Right atrium auricular region (tissue), 2 donors: ENCODE measurements around the gene STXBP3. TPM values are rescaled to one million over a fixed set of nuclear protein-coding genes. Genes with fewer than 3 reads are reported as not detected.

Experiments used
- DNase-seq: peaks from one replicate; pipeline ENCODE4 v3.0.0-alpha.2; 2019; ENCODE audit warnings: low spot score
- H3K27ac ChIP-seq, 2 donors: fragments of 200-600 bp; sonication (generic); 1 replicate in 1 of 2; 2 replicates in 1 of 2; pipeline ENCODE4 v1.5.1; 2016 to 2019
- H3K27me3 ChIP-seq, 2 donors: fragments of 200-600 bp; sonication (generic); one replicate each; pipeline versions ENCODE4 v1.5.1 to v1.6.0; 2017 to 2019
- H3K36me3 ChIP-seq: fragments of 200-600 bp; sonication (generic); one replicate; pipeline ENCODE4 v1.5.1; 2016
- H3K4me1 ChIP-seq, 2 donors: fragments of 200-600 bp; sonication (generic); one replicate each; pipeline versions ENCODE4 v1.5.1 to v1.6.0; 2017 to 2019
- H3K4me3 ChIP-seq, 2 donors: fragments of 200-600 bp; sonication (generic); 1 replicate in 1 of 2; 2 replicates in 1 of 2; pipeline ENCODE4 v1.5.1; 2017 to 2019; ENCODE audit warnings: mild to moderate bottlenecking in 1 of 2, moderate library complexity in 1 of 2
- H3K9me3 ChIP-seq, 2 donors: fragments of 200-600 bp; sonication (generic); one replicate each; pipeline ENCODE4 v1.5.1; 2019
- CTCF ChIP-seq, 2 donors: fragments of 200-600 bp; sonication (generic); IDR thresholded peaks; one replicate each; pipeline ENCODE4 v1.5.1; 2019; ENCODE audit warnings: antibody characterized with exemption in 2 of 2
- total RNA-seq, 2 donors: library from RNA; depleted of rRNA; stranded (reverse); fragments of >200 nt; gene quantifications; one replicate each; pipeline ENCODE4 v1.1.0, GENCODE V29; 2016

Gene STXBP3
- total RNA-seq, 2 donors from 2014 or later = 26.4 to 27.7 TPM

DNA sequence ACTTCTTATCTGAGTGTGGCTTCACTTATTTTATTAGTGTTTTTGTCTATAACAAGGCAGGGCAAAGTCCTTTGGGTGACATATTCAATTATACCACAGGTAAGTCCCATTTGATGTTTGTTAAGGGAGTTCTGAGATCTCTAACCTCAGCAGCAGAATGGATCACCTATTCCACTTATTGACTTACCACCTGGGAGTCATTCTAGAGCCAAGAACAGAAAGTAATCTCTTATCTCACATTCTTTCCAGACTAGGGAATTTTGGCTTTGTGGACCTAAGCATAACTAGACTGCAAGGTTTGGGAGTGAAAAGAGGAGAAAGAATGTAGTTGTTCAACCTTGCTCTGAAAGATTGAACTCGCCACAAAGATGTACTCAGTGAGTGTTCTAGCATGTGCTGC is 20.6 kb upstream of the STXBP3 start:
- no peak overlapping the region for H3K4me3 ChIP-seq
- H3K27ac ChIP-seq = no peak overlapping the region
- DNase-seq = no peak
- H3K36me3 ChIP-seq = no peaks in the 10 kb centered on the region
- TF ChIP-seq CTCF (IDR thresholded peaks at IDR 0.05) = no peak
- H3K9me3 ChIP-seq = no peaks in the 10 kb centered on the region
- H3K27me3 ChIP-seq = no peaks in the 10 kb centered on the region
- peaks cover 0 to 1% of the 10 kb centered on the region in 2 donors for H3K4me1 ChIP-seq

DNA sequence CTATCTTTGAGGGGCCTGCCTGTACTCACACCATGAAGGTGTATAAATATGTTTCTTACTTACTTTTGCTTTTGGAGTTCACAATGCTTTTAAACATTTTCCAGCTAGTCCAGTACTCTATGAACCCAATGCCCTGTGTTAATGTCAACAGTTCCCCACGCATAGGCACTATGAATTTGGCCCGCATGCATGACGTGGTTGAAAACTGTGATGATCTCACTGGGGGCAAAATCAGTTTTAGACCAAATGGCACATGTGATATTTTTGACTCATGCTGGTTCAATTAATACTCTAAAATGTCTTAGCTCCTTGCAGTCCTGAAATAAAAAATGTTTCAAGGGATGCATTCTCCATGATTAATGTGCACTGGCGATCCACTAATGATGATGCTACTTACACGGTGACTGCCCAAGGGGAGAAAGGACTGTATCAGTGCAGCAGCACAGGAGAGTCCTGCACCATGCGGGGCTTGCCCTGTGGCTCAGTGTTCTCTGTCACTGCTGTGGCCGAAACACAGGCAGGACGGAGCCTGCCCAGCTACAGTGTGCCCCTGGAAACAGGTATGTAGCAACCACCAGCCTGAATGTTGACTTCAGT is 18.0 kb upstream of the STXBP3 start:
- Histone ChIP-seq H3K9me3 (no peaks in the 10 kb centered on the region), H3K36me3 (no peaks in the 10 kb centered on the region), H3K4me3 (no peak overlapping the region), H3K27ac (no peak overlapping the region), H3K4me1 (no peaks in the 10 kb centered on the region), H3K27me3 (no peaks in the 10 kb centered on the region)
- no peak for DNase-seq
- TF ChIP-seq CTCF (IDR thresholded peaks at IDR 0.05) = no peak

DNA sequence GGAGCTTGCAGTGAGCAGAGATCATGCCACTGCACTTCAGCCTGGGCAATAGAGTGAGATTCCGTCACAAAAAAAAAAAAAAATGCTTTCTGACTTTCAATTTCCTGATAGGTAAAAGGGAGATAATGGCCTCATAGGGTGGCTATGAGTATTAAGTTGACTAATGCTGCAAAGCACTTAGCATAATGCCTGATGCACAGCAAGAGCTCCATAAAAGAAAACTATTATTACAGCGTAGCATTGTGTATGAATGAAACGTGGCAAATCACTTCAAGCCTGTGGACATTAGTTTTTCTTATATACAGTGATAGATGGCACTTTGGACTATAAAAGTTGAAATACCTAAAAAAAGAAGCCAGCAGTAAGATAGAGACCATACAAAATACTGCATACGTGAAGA is 17.0 kb upstream of the STXBP3 start:
- no peak for TF ChIP-seq CTCF (IDR thresholded peaks at IDR 0.05)
- no peak for DNase-seq
- no peaks in the 10 kb centered on the region for H3K9me3 ChIP-seq
- H3K27ac ChIP-seq = no peak overlapping the region
- no peaks in the 10 kb centered on the region for H3K27me3 ChIP-seq
- H3K4me1 ChIP-seq = no peaks in the 10 kb centered on the region
- no peaks in the 10 kb centered on the region for H3K36me3 ChIP-seq
- H3K4me3 ChIP-seq = no peak overlapping the region

DNA sequence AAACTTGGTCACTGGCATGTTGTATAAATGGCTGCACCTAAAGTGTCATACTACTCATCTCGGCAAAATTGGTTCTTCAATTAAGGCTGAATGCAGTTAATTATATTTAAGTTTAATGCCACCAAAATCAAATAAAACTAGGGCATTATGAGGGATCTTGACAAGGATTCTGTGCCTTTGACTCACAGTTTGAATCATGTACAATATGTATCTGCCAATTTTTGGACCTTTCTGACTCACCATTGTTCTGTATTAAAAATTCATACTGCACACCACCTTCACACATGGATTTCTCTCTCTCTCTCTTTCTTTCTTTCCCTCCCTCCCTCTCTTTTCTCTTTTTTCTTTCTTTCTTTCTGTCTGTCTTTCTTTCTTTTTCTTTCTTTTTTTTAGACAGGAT is 14.1 kb upstream of the STXBP3 start:
- Histone ChIP-seq H3K27me3 (no peaks in the 10 kb centered on the region), H3K27ac (no peak overlapping the region), H3K4me1 (no peaks in the 10 kb centered on the region), H3K36me3 (no peaks in the 10 kb centered on the region), H3K4me3 (no peak overlapping the region), H3K9me3 (no peaks in the 10 kb centered on the region)
- no peak for DNase-seq
- no peak for TF ChIP-seq CTCF (IDR thresholded peaks at IDR 0.05)

- Histone ChIP-seq H3K27me3 (no peaks in the 10 kb centered on the region), H3K36me3 (no peaks in the 10 kb centered on the region), H3K4me1 (no peaks in the 10 kb centered on the region), H3K4me3 (no peak overlapping the region), H3K27ac (no peak overlapping the region), H3K9me3 (no peaks in the 10 kb centered on the region)
- TF ChIP-seq CTCF (IDR thresholded peaks at IDR 0.05) = no peak
- no peak for DNase-seq
Measured at GRCh38 chr1:108734171-108734865, 12.2 kb upstream of the STXBP3 start.

DNA sequence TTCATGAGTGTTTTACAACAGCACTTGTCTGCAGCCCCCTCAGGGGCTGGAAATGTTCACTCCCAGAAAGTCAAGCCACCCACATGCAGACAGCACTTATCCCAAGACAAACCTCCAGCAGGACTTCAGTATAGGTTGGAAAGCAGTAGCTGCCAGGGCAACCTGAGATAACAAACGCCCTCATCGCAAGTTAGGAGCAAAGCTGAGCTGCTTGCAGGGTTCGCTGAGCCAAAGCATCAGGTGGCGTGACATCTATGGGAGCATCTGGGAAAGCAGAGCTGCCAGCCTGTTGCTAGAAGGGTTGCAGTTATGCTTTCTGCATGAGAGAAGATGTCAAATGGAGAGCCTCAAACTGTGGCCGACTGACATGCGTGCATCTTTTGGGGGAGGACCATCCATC is 4.2 kb upstream of the STXBP3 start:
- no peaks in the 10 kb centered on the region for H3K4me1 ChIP-seq
- TF ChIP-seq CTCF (IDR thresholded peaks at IDR 0.05) = no peak
- no peak for DNase-seq
- no peaks in the 10 kb centered on the region for H3K27me3 ChIP-seq
- H3K9me3 ChIP-seq = no peaks in the 10 kb centered on the region
- H3K36me3 ChIP-seq = no peaks in the 10 kb centered on the region
- no peak overlapping the region for H3K4me3 ChIP-seq
- no peak overlapping the region for H3K27ac ChIP-seq
